GM12872 (cell line): ENCODE measurements around the gene EYS.

Experiments
- TF ChIP-seq, protein P1 (sequence below): IDR thresholded peaks from 3 replicates; pipeline ENCODE4 v1.5.1; 2011; ENCODE audit warnings: low read depth, mild to moderate bottlenecking, low read length, moderate library complexity; ENCODE audit not compliant: insufficient read depth

The EYS gene

DNA sequence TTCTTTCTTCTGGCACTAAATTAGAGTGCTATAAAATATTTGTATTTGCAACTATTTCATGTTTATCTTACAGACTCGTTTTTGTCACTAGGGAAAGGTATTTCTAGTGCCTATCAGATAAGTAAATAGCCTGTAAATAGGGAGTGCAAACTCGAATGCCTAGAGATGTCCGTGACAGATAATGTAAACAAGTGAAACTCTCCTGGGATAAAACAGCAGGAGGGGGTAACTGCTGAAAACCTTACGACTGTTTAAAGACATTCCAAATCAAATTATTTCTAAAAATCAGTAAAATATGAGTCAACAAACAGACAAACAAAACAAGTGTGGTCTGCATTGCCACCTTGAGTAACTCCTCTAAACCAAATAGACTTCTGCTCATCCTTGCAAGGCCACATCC lies 932.1 kb downstream of the EYS start:
- TF ChIP-seq, protein P1, sequence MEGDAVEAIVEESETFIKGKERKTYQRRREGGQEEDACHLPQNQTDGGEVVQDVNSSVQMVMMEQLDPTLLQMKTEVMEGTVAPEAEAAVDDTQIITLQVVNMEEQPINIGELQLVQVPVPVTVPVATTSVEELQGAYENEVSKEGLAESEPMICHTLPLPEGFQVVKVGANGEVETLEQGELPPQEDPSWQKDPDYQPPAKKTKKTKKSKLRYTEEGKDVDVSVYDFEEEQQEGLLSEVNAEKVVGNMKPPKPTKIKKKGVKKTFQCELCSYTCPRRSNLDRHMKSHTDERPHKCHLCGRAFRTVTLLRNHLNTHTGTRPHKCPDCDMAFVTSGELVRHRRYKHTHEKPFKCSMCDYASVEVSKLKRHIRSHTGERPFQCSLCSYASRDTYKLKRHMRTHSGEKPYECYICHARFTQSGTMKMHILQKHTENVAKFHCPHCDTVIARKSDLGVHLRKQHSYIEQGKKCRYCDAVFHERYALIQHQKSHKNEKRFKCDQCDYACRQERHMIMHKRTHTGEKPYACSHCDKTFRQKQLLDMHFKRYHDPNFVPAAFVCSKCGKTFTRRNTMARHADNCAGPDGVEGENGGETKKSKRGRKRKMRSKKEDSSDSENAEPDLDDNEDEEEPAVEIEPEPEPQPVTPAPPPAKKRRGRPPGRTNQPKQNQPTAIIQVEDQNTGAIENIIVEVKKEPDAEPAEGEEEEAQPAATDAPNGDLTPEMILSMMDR: no peak

DNA sequence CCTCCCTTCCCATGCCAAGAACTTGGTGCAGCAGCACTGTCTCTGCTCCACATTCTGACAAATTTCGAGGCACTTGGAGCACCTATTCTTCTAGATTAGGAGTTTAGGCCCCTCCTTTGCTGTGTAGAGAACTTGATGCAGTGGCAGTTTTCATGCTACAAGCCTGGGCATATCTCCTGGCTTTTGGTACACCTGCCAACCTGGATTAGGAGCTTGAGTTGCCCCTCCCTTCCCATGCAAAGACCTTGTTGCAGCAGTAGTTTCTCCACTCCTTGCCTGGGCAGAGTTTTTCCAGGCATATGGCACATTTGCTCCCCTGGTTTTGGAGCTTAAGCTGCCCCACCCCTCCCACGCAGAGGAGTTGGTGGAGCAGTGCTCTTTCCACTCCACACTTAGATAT lies 956.1 kb downstream of the EYS start:
- TF ChIP-seq, protein P1: no peak

DNA sequence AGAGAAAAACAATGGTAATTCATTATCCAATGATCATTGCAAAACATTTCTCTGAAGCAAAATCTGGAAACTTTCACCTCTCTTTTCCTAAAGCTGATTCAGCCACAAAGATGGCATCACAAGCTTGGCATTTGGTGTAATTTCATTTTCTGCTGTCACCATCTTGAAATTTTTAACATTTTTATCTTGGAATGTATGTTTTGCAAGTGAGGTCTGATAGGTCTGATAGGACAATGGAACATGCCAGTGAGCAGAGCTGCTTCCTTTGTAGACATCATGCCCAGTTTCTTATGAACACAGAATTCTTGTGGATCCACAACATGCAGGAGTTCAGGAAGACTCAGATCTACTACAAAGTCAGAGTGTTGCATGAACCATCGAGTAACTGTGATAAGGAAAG lies 969.6 kb downstream of the EYS start:
- TF ChIP-seq, protein P1: no peak

DNA sequence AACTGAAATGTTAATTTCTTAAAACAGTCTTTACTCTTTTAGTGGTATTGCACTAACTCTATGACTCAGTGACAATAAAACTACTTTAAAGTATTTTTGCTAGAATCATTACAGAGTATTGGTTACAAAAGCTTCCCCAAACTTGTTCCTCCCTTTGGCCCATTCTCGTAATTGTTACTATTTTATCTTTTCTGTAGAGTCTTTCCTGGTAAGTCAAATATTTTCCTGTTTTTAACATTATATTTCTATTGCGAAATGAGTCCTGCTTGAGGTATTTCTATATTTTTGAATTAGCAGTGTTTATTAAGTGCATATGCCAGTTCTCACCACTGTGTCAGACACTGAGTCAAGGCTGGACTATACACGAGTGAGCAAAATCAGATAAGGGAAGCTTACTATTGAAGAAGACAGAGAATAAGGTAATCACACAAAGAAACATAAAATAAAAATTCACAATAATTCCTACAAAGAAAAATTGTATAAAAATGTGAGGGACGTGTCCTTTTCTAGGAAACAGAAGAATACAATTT lies 970.5 kb downstream of the EYS start:
- TF ChIP-seq, protein P1: no peak

DNA sequence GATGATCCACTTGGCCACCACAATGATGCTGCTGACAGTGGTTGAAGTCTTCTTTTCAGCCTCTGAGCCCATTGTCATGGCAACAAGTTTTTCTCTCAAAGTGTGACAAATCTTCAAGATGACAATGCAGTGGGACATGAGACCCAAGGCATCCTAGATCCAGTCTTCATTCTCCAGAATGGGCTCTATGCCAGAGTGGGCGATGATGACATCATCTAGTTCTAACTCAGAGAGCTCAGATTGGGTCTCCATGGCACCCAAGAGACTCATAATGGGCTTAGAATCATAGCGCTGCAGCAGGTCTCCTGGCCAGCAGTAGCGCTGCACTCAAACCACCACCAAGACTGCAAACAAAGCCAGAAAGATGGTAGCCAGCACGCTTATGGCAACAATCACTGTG lies 973.6 kb downstream of the EYS start:
- TF ChIP-seq, protein P1: no peak

DNA sequence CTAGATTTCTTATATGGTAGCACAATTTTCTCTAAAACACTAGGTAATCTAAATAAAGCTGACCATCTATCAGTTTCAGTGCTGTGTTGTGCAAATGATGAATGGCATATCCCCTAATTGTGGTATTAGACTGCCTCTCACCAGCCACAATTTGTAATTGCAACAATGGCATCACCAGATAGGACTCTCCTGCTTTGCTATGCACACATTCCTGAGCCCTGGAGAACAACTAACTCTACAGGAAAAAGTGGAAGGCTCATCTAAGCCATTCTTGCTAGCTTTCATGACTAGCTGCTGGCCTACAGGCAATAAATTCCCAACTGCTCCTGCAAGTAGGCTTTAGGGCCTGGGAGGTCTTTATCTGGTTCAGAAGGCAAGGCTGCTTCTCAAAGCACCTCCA lies 974.1 kb downstream of the EYS start:
- TF ChIP-seq, protein P1: no peak

DNA sequence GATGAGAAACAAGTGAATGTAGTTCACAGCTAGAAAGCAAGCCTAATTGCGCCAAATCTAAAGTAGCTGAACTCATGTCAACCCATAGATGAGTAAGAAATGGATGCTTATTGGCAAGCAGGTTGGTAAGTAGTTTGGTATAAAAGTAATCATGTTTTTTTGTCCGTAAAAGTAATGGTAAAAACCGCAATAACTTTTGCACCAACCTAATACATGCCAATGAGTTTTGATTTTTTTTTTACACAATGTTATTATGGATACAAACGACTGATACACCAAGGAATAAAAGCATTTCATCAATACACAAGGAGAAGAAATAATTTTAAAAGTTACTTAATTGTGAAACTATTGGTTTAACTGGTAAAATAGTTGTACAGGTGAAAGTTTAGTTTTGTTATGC lies 977.5 kb downstream of the EYS start:
- TF ChIP-seq, protein P1: no peak
